Measurements from ENCODE around the gene IQCN. TPM values are rescaled to one million over a fixed set of nuclear protein-coding genes. Genes with fewer than 3 reads are reported as not detected.

The IQCN gene
- polyA plus RNA-seq, 3 donors = 3.8 to 4.4 (median 4.3) TPM

GRCh38 chr19:18234194-18234593, 40.1 kb downstream of the IQCN start:
- no peak for DNase-seq (ENCODE audit: low read depth in 3 of 3, low spot score in 2 of 3)

DNA sequence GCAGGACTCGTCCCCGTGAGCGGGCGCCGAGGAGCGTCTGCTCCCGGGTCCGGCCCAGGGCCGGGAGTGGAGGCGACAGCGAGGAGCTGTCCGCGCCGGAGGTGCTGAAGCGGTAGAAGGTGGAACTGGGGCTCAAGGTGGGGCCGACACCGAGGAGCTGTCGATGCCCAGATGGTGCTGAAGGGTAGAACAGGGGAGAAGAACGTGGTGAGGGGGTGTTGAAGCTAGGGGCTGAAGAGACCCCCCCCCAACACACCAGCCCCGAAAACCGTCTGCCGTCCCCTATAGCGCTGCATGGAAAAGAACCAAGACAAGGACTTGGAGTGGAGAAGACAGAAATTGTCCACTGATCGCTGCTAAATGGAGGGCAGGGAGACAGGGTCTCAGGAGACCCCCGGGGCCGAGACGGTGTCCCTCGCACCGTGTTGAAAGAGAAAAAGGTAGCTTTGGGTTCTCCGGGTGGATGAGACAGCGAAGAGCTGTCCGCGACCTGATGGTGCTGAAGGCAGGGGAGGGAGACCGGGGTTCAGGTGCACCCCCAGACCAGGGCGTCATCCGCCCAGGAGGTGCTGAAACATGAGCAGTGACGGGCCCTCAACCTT, 40.9 kb downstream of the IQCN start:
- DNase-seq (ENCODE audit: low read depth in 3 of 3, low spot score in 2 of 3) = peak in 2 of 3 donors; percentile 57 to 59

- no peak for DNase-seq (ENCODE audit: low read depth in 3 of 3, low spot score in 2 of 3)
Measured at GRCh38 chr19:18232540-18233223, 41.6 kb downstream of the IQCN start.

GRCh38 chr19:18231775-18232174, 42.5 kb downstream of the IQCN start:
- DNase-seq (ENCODE audit: low read depth in 3 of 3, low spot score in 2 of 3) = no peak

DNA sequence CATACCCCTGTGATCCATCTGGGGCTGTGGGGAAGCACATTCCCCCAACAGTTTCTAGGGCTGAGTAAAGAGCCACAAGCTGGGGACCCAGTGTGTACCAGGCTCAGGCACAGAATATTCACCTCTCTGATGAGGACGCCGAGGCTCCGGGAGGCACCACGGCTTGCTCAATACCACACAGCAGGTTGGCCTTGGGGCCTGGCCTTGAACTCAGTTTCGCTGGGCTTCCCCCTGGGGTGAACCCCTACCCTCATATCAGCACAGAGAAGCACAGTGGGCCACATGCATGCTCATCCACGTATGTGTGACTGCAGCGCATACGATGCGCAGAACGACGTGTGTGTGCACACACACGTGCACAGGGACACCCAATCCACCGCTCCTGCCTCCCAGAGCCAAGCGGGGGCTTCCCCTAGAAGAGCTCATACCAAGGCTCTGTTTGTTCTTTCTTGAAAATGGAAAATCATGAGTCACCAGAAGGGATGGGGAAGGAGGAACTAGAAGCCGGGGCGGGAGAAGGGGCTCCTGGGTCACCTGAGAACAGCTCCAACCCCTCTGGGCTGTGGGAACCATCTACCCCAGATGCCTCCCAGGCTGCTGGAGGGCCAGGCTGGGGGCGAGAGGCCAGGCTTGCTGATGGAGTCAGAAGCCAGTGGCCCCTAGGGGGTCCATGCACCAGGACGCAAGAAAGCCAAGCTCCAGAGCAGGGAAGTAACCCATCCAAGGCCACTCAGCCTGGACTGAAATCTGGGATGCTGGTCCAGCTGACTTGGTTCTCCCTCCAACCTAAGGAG, 43.1 kb downstream of the IQCN start:
- no peak for DNase-seq (ENCODE audit: low read depth in 3 of 3, low spot score in 2 of 3)

DNA sequence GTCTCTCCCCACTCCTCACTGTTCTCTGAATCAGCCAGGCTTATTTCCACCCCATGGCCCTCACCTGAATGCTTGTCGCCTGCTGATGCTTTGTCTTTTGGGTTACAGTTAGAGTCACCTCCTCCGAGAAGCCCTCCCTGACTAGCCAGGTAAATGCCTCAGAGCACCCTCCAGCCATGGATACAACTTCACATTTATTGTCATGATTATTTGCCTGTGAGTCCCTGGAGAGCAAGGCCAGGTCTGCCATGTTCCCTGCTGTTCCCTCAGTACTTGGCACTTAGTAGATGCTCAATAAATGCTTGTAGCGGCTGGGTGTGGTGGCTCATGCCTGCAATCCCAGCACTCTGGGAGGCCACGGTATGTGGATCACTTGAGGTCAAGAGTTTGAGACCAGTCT, 44.3 kb downstream of the IQCN start:
- no peak for DNase-seq (ENCODE audit: low read depth in 3 of 3, low spot score in 2 of 3)

DNA sequence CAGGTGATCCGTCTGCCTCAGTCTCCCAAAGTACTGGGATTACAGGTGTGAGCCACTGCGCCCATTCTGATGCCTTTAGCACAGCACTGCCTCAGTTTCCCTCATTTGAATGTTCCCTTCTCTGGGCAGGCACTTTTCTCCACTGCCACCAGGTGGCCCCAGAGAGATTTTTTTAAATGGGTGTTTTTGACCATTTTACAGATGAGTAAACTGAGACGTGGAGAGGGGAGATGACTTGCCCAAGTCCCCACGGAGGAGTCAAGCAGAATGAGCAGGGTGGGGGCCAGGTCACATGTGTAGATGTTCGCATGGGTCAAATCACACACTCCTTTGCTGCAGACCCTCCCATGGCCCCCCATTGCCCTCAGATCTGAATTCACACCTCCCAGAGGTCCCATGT, 44.8 kb downstream of the IQCN start:
- no peak for DNase-seq (ENCODE audit: low read depth in 3 of 3, low spot score in 2 of 3)

GRCh38 chr19:18227781-18228271, 46.4 kb downstream of the IQCN start:
- no peak for DNase-seq (ENCODE audit: low read depth in 3 of 3, low spot score in 2 of 3)

GRCh38 chr19:18226956-18227780, 47.1 kb downstream of the IQCN start:
- no peak for DNase-seq (ENCODE audit: low read depth in 3 of 3, low spot score in 2 of 3)

DNA sequence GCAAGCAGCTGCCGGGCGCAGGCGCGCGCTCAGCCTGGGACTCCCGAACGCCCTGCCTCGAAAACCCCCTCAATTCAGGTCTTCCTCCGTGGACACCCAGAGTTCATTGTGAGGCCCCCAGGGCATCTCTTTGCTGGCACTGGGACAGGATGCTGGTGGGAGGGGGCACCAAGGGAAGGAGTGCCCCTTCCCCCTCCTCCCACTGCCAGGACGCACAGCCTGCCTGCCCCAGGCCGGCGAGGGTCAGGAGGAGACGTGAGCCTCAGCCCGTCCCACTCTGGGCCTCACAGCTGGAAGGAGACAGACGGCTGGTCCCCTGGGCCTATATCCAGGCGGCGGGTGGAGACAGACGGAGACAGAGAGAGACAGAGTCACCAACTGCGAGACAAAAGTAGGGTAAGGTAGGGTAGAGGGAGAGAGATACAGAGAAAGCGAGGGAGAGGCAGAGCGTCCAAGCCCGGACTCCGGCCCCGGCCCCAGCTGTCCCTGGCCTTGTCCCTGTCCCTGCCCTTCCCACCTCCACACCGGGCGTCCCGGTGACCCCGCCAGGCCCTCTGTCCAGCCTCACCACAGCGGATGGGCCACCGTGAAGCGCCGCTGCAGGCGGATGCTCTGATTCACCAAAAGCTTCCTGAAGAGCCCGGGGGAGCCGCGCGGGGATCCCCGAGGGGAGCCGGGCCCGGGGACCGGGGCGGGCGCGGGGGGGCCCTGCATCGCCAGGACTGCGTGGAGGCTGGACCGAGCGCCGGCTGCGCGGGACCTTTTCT, 48.4 kb downstream of the IQCN start, which contains the start of gene PDE4C:
Gene PDE4C, minus strand, starts transcription at position 737 of the 767 bp plus-strand sequence. Its CDS starts 23 bp downstream, at position 714.
- DNase-seq (ENCODE audit: low read depth in 3 of 3, low spot score in 2 of 3) = no peak

GRCh38 chr19:18225355-18225701, 48.9 kb downstream of the IQCN start:
- DNase-seq (ENCODE audit: low read depth in 3 of 3, low spot score in 2 of 3) = no peak

- peak; percentile 92 to 95 (median 92) for DNase-seq (ENCODE audit: low read depth in 3 of 3, low spot score in 2 of 3)
Measured at GRCh38 chr19:18224525-18225354, 49.5 kb downstream of the IQCN start.

DNA sequence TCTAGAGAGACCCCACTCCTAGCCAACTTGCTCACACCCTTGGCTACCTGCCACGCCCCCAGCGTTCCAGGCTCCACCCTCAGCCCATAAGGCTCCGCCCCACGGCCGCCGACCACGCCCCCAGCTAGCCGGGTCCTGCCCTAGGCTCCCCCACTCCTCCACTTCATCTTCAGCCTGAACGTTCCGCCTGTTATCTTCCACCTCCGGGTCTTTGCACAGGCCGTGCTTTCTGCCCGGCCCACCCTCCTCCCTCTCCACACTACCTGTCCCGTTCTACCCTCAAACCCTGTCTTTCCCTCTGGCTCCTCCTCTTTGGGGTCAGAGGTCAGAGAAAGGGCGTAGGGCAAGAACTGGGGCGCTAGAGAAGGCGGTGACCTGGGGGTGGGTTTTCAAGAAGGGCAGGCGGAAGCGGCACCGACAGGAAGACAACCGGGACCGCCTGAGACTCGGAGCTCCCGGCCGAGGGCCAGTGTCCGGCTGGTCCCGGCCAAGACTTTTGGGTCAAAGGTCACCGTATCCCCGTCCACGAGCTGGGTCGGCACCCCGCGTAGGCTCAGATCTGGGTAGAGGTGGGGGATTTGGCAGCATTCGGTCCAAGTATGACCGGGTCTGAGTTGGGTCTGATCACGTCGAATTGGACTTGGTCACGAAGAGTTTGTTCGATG, 50.3 kb downstream of the IQCN start:
- no peak for DNase-seq (ENCODE audit: low read depth in 3 of 3, low spot score in 2 of 3)

DNA sequence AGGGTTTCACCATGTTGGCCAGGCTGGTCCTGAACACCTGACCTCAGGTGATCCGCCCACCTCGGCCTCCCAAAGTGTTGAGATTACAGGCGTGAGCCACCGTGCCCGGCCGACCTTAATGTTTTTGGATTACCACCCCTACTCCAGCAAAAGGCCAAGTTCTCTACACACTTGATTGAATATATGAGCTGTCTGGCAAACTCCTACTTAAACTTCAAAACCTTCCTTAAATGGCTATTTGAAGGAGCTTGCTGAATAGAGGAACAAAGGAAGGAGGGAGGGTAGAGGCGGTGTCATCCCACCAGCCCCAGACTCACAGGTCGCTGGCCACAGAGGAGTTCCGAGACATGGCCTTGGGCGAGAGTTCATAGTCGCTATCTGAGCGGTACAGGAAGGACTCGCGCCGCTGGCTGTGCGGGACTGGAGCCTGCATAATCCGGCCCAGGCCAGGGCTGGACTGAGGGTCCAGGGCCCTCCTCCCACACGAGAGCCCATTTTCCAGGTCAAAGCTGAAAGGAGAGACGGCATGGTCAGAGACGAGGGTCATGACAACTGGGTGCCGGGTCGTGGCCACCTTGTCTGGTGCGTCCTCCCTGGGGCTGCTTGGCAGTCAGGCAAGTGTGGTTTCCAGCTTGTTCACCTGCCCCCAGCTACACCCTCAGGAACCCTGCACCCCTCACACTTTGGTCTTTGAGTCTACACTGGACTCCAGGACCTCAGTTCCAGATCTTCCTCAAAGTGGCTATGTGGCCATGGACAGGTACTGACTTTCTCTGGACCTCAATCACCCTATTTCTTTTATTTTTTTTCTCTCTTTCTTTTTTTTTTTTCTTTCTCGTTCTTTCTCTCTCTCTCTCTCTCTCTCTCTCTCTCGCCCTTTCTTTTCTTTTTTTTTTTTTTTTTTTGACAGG, 52.2 kb downstream of the IQCN start:
- DNase-seq (ENCODE audit: low read depth in 3 of 3, low spot score in 2 of 3) = no peak

DNA sequence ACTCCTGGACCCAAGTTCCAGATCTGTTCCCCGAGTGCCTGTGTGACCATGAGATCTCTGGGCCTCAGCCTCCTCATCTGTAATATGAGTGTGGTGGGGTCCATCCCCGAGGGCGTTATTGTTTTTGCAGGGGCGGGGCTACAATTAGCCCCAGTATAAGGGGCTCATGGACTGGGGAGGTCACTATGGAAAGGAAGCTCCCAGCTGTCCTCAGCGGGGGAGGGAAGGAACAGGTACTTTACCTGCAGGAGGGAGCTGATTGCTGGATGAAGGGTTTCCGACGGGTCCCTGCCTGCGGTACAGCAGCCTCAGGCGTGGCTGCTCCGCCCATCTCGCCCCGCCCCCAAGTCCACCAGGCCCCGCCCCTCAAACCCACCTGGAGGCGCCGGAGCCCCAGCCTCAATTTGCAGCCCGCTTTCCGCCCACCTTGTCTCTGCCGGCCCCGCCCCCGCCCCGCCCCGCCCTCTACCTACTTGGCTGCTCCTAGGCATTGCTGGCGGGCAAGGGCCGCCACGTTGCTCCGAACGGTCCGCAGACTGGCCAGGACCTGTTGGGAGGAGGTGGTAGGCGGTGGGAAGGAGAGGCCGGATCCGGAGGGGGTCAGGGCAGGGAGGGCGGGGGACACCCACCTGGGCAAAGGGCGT, 53.5 kb downstream of the IQCN start:
- no peak for DNase-seq (ENCODE audit: low read depth in 3 of 3, low spot score in 2 of 3)

- no peak for DNase-seq (ENCODE audit: low read depth in 3 of 3, low spot score in 2 of 3)
Measured at GRCh38 chr19:18219911-18220631, 54.2 kb downstream of the IQCN start.

Measured in right renal cortex interstitium (tissue), 3 donors.